Panc1 (cell line): Measurements from ENCODE around the gene CLTC. TPM values are rescaled to one million over a fixed set of nuclear protein-coding genes. Genes with fewer than 3 reads are reported as not detected.
A peak's percentile ranks its signal among the peaks of the same experiment; 100 is the strongest.

Source experiments
- ATAC-seq: fragments of 200-7000 bp; cut with Tn5 transposase; 2 replicates; pipeline ENCODE4 v1.9.1; 2020; ENCODE audit warnings: mild to moderate bottlenecking, moderate library complexity
- BruUV-seq: library from RNA; stranded (reverse); fragments of 400-500 nt; replicated peaks from 2 replicates; lab custom pipeline; 2021; lab: Mats Ljungman, UMichigan
- CTCF ChIA-PET: fragments of 300-600 bp; sonication (Branson Sonifier 250); formaldehyde crosslinking; loops from one replicate; lab custom pipeline; 2022; ENCODE audit warnings: antibody characterized with exemption; lab: Charles Lee
- POLR2A ChIA-PET: fragments of 300-600 bp; sonication (Branson Sonifier 250); formaldehyde crosslinking; loops from one replicate; lab custom pipeline; 2022; ENCODE audit warnings: antibody characterized with exemption; lab: Charles Lee
- DNase-seq: peaks from one replicate; pipeline ENCODE4 v3.0.0-alpha.2; 2010; ENCODE audit warnings: low read depth, low spot score
- H3K27ac ChIP-seq: 2 replicates; pipeline ENCODE4 v1.5.1; 2011; ENCODE audit warnings: mild to moderate bottlenecking, low read length, inconsistent platforms
- H3K27me3 ChIP-seq: fragments of 200-500 bp; sonication (Bioruptor generic); 2 replicates; pipeline ENCODE4 v1.6.0; 2014; ENCODE audit warnings: low read length, inconsistent platforms; ENCODE audit not compliant: control insufficient read depth, insufficient read depth
- H3K36me3 ChIP-seq: fragments of 200-500 bp; sonication (Bioruptor generic); 2 replicates; pipeline ENCODE4 v1.5.1; 2014; ENCODE audit warnings: inconsistent platforms, mild to moderate bottlenecking, low read length, moderate library complexity; ENCODE audit not compliant: control insufficient read depth, insufficient read depth
- H3K4me1 ChIP-seq: 2 replicates; pipeline ENCODE4 v1.5.1; 2011; ENCODE audit warnings: inconsistent platforms, mild to moderate bottlenecking, low read length, moderate library complexity; ENCODE audit not compliant: control insufficient read depth, insufficient read depth
- H3K4me3 ChIP-seq, 2 experiments: 2 replicates each; pipeline ENCODE4 v1.5.1; 2011 to 2012; ENCODE audit warnings: low read depth in 2 of 2, low read length in 2 of 2, mild to moderate bottlenecking in 2 of 2, inconsistent platforms in 1 of 2, moderate library complexity in 1 of 2
- H3K9me3 ChIP-seq: fragments of 200-500 bp; sonication (Bioruptor generic); 2 replicates; pipeline ENCODE4 v1.5.1; 2014; ENCODE audit warnings: low read depth, mild to moderate bottlenecking, inconsistent platforms, low read length, moderate library complexity; ENCODE audit not compliant: control insufficient read depth, insufficient read depth
- CTCF ChIP-seq: fragments of 450-650 bp; IDR thresholded peaks from 2 replicates; pipeline ENCODE4 v1.5.1; 2017; ENCODE audit warnings: mild to moderate bottlenecking
- POLR2AphosphoS5 ChIP-seq: IDR thresholded peaks from 2 replicates; pipeline ENCODE4 v1.6.1; 2012; ENCODE audit warnings: mild to moderate bottlenecking, low read depth, low read length, moderate library complexity
- REST ChIP-seq, 2 experiments: IDR thresholded peaks; 2 replicates each; pipeline ENCODE4 v1.6.1; 2011 to 2012; ENCODE audit warnings: low read depth in 2 of 2, control low read depth in 1 of 2, low read length in 1 of 2, mild to moderate bottlenecking in 1 of 2, moderate library complexity in 1 of 2; ENCODE audit not compliant: insufficient read depth in 1 of 2
- SIN3A ChIP-seq: IDR thresholded peaks from 2 replicates; pipeline ENCODE4 v1.6.1; 2012; ENCODE audit warnings: low read depth, mild to moderate bottlenecking, low read length, moderate library complexity, borderline replicate concordance; ENCODE audit not compliant: insufficient read depth
- TCF7L2 ChIP-seq: IDR thresholded peaks from 2 replicates; pipeline ENCODE4 v1.6.1; 2011; ENCODE audit warnings: mild to moderate bottlenecking, low read depth, low read length, inconsistent platforms
- in situ Hi-C: cut with HindIII; loops from 2 replicates; pipeline ENCODE4 v1.10.0; 2016; ENCODE audit warnings: low sequenced_read_pairs, low pct_unique_long_range_greater_than_20kb
- intact Hi-C: fragments of 100-400 bp; cut with micrococcal nuclease; formaldehyde crosslinking; loops from one replicate; pipeline ENCODE4 v1.10.0; 2022; ENCODE audit not compliant: unreplicated experiment
- total RNA-seq: library from RNA; stranded (reverse); gene quantifications from one replicate; pipeline ENCODE4 v1.2.1, GENCODE V29; 2021; ENCODE audit not compliant: unreplicated experiment

CLTC gene
- total RNA-seq, 1 experiment from 2014 or later = 221 TPM

- DNase-seq (no peak), ATAC-seq (no peak)
- in situ Hi-C loops (no loop called here), intact Hi-C loops (no loop called here)
- ChIA-PET CTCF (interaction anchor here (0.5 kb wide), 1 partner anchor 139 kb away, joined by 4 read pairs; no protein-coding TSS in a partner anchor), POLR2A (no interaction called here)
- H3K4me3 ChIP-seq = no peak overlapping the region
- peaks cover 13% of the 10 kb centered on the region for H3K36me3 ChIP-seq
- H3K9me3 ChIP-seq = no peaks in the 10 kb centered on the region
- TF ChIP-seq REST (IDR thresholded peaks at IDR 0.05; ENCODE audit: insufficient read depth in 1 of 2, low read depth in 2 of 2, low read length in 1 of 2) (no peak), SIN3A (no peak), CTCF (no peak), POLR2AphosphoS5 (no peak), TCF7L2 (no peak)
- no peaks in the 10 kb centered on the region for H3K27me3 ChIP-seq
- peak overlapping the region; percentile 55; the same call in 1 of the 2 replicates for H3K27ac ChIP-seq
- H3K4me1 ChIP-seq = peaks cover 29% of the 10 kb centered on the region
- BruUV-seq = no TSS peak
Measured at GRCh38 chr17:59711936-59712335, 92.2 kb downstream of the CLTC start.

GRCh38 chr17:59712862-59713261 is 93.2 kb downstream of the CLTC start:
- POLR2A ChIA-PET = no interaction called here
- peaks cover 29% of the 10 kb centered on the region for H3K4me1 ChIP-seq
- H3K36me3 ChIP-seq = peaks cover 8% of the 10 kb centered on the region
- no peak for ATAC-seq
- H3K9me3 ChIP-seq = no peaks in the 10 kb centered on the region
- CTCF ChIA-PET = interaction anchor here (0.6 kb wide), 1 partner anchor 698 kb away, joined by 3 read pairs; no protein-coding TSS in a partner anchor
- no peak for DNase-seq
- H3K4me3 ChIP-seq = no peak overlapping the region
- H3K27me3 ChIP-seq = no peaks in the 10 kb centered on the region
- intact Hi-C loops = no loop called here
- H3K27ac ChIP-seq = no peak overlapping the region; the same call in 1 of the 2 replicates
- in situ Hi-C loops = no loop called here
- TF ChIP-seq TCF7L2 = no peak
- TF ChIP-seq REST (IDR thresholded peaks at IDR 0.05; ENCODE audit: insufficient read depth in 1 of 2, low read depth in 2 of 2, low read length in 1 of 2) = no peak
- no peak for TF ChIP-seq CTCF
- no peak for TF ChIP-seq POLR2AphosphoS5
- no peak for TF ChIP-seq SIN3A
- BruUV-seq = no TSS peak
